ENCODE data around the gene PELI2.

The PELI2 gene

DNA sequence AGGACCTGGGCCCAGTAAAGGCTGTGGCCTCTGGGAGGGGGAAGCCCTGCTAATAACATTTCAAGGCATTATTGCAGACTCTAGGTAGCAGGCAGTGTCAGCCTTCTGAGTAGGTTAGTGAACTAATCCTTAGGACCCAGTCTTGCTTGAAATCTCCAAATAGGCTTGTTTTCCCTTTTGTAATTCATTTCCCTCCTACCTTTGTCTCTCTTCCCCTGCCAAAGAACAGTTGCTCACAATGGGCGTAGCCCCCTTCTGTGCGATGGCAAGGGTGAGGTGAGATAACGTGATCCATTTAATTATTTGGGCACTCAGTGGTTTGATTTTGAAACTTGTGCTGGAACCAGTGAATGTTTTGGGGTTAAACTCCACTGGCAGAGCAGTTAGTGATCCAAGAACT is 10.9 kb downstream of the PELI2 start:
- Mint-ChIP-seq H3K4me3 (no peak overlapping the region), H3K36me3 (ENCODE audit: low read depth) (no peaks in the 10 kb centered on the region), H3K9me3 (no peaks in the 10 kb centered on the region), H3K27ac (no peak overlapping the region), H3K4me1 (ENCODE audit: low read depth) (peaks cover 45% of the 10 kb centered on the region), H3K27me3 (peaks cover 6% of the 10 kb centered on the region)
- no peak for DNase-seq

DNA sequence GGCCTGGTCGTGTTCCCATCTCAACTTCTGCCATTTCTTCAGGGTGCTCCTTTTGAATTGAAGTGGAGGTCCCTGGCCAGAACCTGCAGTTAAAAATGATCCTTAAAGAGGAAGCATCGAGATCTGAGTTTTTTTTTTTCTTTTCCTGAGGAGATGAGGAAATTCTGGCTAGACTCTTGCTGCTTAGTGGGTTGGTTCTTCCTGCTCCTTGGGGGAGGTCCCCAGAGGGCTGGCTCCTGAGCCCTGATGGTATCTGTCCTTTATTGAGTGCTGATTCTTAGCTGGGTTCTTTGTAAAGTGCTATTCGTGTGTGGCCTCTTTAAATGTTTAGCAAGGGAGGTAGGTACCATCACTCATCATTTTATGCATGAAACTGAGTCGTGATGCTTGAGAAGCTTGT is 11.7 kb downstream of the PELI2 start:
- Mint-ChIP-seq H3K27me3 (peaks cover 6% of the 10 kb centered on the region), H3K4me3 (no peak overlapping the region), H3K27ac (peak overlapping the region; percentile 11), H3K36me3 (ENCODE audit: low read depth) (no peaks in the 10 kb centered on the region), H3K4me1 (ENCODE audit: low read depth) (peaks cover 45% of the 10 kb centered on the region), H3K9me3 (no peaks in the 10 kb centered on the region)
- DNase-seq: no peak

DNA sequence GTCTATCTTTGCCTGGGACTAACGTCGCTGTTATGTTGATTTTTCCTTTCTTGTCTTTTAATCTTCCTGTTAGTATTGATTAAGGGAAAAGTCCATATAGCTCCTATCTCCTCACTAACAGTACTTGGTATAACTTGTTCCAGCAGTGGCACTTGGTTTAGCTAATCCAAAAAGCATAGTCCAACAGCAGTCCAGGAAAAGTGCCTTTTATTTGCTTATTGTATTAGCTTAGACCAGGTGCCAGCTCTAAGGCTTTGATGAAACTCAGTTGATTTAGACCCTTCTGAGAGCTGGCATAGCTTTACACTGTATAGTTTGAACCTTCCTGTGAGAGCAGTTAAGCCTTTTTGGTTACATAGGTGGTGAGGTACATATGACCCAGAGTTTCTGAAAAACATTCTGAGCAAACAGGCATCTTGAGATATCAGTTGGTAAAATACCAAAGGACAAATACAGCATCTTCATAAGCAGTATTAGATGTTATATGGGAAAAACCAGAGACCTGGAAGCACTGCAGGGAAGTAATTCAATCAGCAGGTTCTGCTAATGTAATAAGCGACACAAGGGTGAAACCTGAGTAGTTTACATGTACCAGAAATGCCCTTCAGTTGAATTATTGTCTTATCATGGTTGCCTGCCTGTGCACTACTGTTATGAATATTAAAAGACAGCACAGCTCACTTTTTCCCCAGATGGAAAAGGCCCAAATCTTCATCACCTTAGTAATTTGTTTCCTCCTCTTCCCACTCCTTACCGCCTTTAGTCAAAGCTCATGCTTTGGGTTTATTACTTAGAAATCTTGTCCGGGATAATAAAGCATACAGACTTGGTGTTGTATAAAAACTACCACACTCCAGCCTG is 13.0 kb downstream of the PELI2 start:
- Mint-ChIP-seq H3K36me3 (ENCODE audit: low read depth) (no peaks in the 10 kb centered on the region), H3K27me3 (peaks cover 11% of the 10 kb centered on the region), H3K4me3 (peak overlapping the region; percentile 51), H3K9me3 (no peaks in the 10 kb centered on the region), H3K27ac (peak overlapping the region; percentile 77), H3K4me1 (ENCODE audit: low read depth) (peaks cover 47% of the 10 kb centered on the region)
- no peak for DNase-seq

DNA sequence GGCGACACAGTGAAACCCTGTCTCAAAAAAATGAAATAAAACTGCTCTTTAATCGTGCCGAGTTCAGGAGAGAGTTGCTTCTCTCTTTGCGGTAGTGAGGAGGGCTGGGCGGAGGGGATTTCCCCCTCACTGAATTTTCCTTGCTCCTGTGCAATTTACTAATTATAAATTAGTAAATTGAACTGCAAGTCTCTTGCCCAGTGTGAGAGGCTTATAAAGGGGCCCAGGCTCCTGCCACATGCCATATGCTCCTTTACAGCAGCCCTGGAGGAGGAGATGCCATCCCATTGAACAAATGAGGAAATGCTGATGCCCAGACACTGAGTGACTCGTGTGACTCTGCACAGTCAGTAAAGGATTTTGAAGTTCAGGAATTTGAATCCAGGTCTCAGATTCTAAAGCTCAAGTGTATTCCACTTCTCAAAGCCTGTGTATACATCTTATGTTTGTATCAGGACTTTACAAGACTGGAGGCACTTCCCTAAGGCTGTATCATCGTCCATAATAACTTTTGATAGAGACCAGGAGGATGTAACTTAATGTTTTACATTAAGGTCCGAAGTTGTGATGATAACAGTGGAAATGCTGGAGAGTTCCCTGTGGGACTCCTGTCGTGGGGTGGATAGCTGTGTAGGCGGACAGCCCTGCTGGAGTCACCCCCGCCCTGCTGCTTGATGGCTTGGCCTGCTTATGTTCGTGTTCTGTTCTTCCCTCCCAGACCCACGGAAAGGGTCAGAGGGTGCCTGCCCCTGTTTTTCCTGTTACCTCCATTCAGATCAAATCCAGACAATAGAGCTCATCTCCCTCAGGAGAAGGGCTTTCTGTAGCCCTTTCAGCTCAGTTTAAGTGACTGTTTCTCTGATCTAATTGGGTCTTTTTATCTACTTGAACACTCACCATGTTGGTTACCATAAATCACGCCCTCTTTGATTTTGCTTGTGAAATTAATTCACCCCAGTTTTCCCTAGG is 13.9 kb downstream of the PELI2 start:
- Mint-ChIP-seq H3K27ac (peak overlapping the region; percentile 77), H3K4me1 (ENCODE audit: low read depth) (peaks cover 45% of the 10 kb centered on the region), H3K27me3 (peaks cover 11% of the 10 kb centered on the region), H3K4me3 (peak overlapping the region; percentile 51), H3K9me3 (no peaks in the 10 kb centered on the region), H3K36me3 (ENCODE audit: low read depth) (no peaks in the 10 kb centered on the region)
- DNase-seq: no peak

DNA sequence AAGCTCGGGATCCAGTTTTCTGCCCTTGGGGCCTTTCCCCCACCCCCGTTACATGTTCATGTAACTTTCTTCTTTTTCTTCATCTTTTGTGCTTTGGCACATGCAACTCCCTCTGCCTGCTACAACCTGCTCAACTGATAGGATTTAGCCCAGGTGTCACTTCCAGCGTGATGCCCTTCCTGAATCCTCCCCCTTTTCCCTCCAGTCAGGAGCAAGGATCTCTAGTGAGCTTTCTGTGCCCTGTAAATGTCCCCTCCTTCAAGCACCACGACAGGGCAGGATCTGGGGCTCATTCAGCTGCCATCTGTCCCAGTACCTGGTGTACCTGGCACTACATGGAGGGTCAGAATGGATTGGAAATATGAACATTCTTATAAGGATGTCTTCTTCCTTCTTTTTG is 15.3 kb downstream of the PELI2 start:
- Mint-ChIP-seq H3K27ac (no peak overlapping the region), H3K9me3 (no peaks in the 10 kb centered on the region), H3K4me1 (ENCODE audit: low read depth) (peaks cover 48% of the 10 kb centered on the region), H3K4me3 (no peak overlapping the region), H3K36me3 (ENCODE audit: low read depth) (no peaks in the 10 kb centered on the region), H3K27me3 (peaks cover 17% of the 10 kb centered on the region)
- no peak for DNase-seq

DNA sequence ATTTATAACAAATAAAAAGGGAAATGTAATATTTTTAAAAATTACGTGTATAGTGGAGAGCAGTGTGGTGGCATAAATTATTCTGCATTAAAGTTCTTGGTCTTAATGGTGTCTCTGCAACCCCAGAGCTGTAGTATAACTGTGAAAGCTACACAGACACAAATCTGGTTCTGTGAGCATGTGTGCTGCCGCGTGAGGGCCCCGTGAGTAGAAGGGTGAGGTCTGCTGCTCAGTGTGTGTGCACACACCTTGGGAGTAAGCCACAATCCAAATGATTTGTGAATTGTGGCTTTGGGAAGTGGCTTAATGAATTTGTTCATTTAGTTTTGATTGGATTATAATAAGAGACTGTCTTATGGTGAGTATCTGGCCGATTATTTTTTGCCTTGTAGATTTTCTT is 16.8 kb downstream of the PELI2 start:
- Mint-ChIP-seq H3K9me3 (no peaks in the 10 kb centered on the region), H3K4me3 (no peak overlapping the region), H3K27ac (no peak overlapping the region), H3K36me3 (ENCODE audit: low read depth) (no peaks in the 10 kb centered on the region), H3K4me1 (ENCODE audit: low read depth) (peaks cover 43% of the 10 kb centered on the region), H3K27me3 (peaks cover 16% of the 10 kb centered on the region)
- DNase-seq: no peak

DNA sequence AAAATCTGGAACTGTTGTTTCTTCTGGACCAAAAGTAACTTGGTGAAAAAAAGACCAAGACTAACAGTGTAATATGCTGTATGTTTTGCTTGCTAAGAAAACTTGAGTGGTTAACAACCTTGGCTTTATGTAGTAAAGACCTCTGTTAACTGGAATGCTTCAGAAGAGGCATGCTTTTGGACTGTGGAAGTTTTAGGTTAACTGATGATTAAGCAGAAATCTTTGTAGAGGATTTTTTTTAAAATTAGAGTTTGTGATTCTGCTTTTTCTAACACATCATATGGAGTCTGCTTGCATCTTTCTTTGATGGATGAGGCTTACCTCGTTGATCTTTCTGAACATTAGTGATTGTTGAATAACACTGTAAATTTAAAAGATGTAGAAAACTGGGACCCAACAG is 17.5 kb downstream of the PELI2 start:
- no peak for DNase-seq
- peaks cover 45% of the 10 kb centered on the region for H3K4me1 Mint-ChIP-seq (ENCODE audit: low read depth)
- no peak overlapping the region for H3K27ac Mint-ChIP-seq
- no peaks in the 10 kb centered on the region for H3K9me3 Mint-ChIP-seq
- H3K36me3 Mint-ChIP-seq (ENCODE audit: low read depth): no peaks in the 10 kb centered on the region
- no peak overlapping the region for H3K4me3 Mint-ChIP-seq
- peaks cover 14% of the 10 kb centered on the region for H3K27me3 Mint-ChIP-seq

DNA sequence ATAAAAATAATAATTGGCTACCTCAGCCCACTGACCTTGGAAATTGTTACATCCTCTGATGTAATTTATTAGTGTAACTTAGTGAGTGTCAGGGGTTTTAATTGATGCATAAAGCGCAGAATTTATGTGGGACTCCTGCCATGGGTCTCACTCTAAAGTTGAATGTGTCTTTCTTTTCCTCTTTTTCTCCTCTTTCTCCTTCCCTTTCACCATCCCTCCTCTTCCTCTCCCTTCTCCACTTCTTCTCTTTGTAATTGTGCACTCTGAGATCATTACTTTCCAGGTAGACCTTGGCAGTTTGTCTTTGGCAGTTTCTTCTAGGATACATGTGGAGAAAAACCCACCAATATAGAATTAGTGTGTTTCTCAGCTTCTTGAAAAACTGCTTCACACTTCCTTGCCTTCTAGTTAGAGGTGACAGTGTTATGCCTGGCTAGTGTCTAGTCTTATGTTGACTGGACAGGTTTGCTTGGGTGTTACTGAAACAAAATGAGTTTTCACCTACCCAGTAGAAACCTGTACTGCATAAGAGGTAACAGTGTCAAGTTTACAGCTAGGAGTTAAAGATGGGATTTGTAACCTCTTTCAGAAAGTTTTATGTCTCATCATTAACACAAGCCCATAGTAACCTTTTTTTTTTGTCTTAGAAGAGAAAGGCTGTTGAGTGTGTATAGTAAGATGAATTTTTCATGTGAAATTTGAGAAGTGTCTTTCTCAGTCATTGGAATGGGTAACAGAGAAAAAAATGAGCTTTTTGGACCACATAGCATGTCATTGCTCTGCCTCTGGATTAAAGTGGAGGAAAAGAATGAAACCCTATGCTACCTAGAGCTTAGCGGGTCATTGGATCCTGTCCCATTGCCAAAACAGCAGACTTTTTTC is 18.6 kb downstream of the PELI2 start:
- Mint-ChIP-seq H3K36me3 (ENCODE audit: low read depth) (no peaks in the 10 kb centered on the region), H3K27ac (no peak overlapping the region), H3K27me3 (peaks cover 14% of the 10 kb centered on the region), H3K4me1 (ENCODE audit: low read depth) (peaks cover 41% of the 10 kb centered on the region), H3K9me3 (no peaks in the 10 kb centered on the region), H3K4me3 (no peak overlapping the region)
- no peak for DNase-seq

DNA sequence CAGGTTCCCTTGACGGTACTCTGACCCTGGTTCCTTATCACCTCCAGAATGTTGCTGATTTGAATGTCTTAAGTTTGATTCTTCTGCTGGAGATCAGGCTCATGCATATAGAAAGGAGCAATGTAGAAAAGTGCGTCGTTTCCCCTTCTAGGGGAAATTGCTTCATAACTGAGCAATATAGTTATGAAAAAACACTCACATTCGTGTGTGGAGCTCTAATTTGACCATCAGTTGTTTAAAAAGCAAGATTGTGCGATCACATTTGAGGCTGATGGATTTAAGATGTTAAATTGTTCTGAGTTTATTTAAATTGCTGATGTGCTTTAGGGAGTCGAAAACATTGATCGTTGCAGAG is 19.2 kb downstream of the PELI2 start:
- no peak overlapping the region for H3K4me3 Mint-ChIP-seq
- H3K4me1 Mint-ChIP-seq (ENCODE audit: low read depth): peaks cover 35% of the 10 kb centered on the region
- no peak overlapping the region for H3K27ac Mint-ChIP-seq
- no peak for DNase-seq
- H3K36me3 Mint-ChIP-seq (ENCODE audit: low read depth): no peaks in the 10 kb centered on the region
- no peaks in the 10 kb centered on the region for H3K9me3 Mint-ChIP-seq
- H3K27me3 Mint-ChIP-seq: peaks cover 14% of the 10 kb centered on the region

DNA sequence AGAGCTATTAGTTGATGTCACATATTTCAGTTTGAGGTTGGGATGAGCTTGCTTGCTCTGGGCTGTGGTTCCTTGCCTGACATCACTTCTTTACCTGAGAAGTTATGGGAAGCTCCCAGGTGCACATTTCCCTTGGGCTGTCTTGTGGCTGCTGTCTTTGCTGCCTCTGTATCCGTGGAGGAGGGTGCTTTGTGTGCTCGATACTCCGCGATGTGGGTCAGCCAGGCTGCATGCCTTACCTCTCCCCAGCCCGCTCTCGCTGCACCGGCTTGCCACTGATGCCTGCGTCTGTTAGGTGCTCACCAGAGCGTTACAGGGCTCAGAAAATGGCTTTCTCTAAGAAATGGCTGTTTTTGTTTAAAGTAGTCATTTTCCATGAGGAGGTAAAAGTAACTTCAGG is 19.6 kb downstream of the PELI2 start:
- H3K27ac Mint-ChIP-seq: no peak overlapping the region
- H3K27me3 Mint-ChIP-seq: peaks cover 11% of the 10 kb centered on the region
- DNase-seq: no peak
- H3K9me3 Mint-ChIP-seq: no peaks in the 10 kb centered on the region
- no peaks in the 10 kb centered on the region for H3K36me3 Mint-ChIP-seq (ENCODE audit: low read depth)
- peaks cover 31% of the 10 kb centered on the region for H3K4me1 Mint-ChIP-seq (ENCODE audit: low read depth)
- H3K4me3 Mint-ChIP-seq: no peak overlapping the region

DNA sequence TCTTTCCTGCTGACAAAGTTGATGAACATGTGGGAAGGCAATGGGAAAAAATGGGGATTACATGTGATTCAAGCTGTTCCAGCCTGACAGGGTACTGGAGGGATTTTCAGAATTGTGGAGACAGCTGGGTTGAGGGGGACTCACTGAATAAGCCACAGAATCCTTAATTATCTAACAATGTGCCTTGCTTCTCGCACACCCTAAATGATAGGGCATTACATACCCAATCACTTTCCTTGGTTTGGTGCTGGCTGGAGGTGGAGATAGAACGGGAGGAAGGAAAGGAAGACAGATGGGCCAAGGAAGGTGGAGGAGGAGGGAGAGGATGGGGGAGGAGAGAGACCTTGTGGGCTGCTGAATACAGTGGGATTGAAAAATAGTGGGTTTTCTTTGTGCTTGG is 20.7 kb downstream of the PELI2 start:
- Mint-ChIP-seq H3K27me3 (peaks cover 11% of the 10 kb centered on the region), H3K27ac (no peak overlapping the region), H3K9me3 (no peaks in the 10 kb centered on the region), H3K4me1 (ENCODE audit: low read depth) (peaks cover 34% of the 10 kb centered on the region), H3K4me3 (no peak overlapping the region), H3K36me3 (ENCODE audit: low read depth) (no peaks in the 10 kb centered on the region)
- no peak for DNase-seq

DNA sequence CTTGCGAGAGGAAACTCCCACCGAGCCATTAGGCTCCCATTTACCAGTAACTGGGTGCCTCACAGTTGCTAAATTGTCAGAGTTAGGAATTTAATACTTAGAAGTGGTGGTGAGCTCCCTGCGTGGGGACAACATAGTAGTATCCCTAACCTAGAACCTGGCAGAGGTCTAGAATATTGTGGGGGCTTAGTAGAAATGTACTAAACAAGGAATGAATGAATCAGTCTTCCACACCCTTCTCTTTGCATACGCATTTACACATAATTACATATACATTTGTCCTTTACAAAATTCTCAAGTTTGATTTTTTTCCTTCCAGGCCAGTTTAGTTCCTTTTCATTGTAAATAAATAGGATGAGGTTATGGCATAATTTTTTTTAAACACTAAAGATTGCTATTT is 24.1 kb downstream of the PELI2 start:
- Mint-ChIP-seq H3K4me3 (no peak overlapping the region), H3K36me3 (ENCODE audit: low read depth) (no peaks in the 10 kb centered on the region), H3K4me1 (ENCODE audit: low read depth) (peaks cover 50% of the 10 kb centered on the region), H3K27ac (no peak overlapping the region), H3K9me3 (no peaks in the 10 kb centered on the region), H3K27me3 (peaks cover 6% of the 10 kb centered on the region)
- DNase-seq: no peak

DNA sequence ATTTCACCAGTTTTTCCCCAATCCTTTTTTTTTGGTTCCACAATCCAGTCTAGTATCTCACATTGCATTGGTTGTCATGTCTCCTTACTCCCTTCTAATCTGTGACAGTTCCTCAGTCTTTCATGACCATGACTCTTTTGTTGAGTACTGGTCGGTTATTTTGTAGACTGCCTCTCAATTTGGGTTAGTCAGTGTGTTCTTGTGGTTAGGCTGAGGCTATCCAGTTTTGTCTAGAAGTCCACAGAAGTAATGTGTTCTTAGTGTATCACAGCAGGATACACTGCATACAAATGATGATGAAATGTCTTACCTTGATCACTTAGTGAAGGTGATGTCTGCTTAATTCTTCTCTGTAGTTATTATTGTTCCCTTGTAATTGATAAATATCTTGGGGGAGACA is 24.8 kb downstream of the PELI2 start:
- H3K27me3 Mint-ChIP-seq: no peaks in the 10 kb centered on the region
- no peaks in the 10 kb centered on the region for H3K36me3 Mint-ChIP-seq (ENCODE audit: low read depth)
- H3K27ac Mint-ChIP-seq: no peak overlapping the region
- DNase-seq: no peak
- peaks cover 49% of the 10 kb centered on the region for H3K4me1 Mint-ChIP-seq (ENCODE audit: low read depth)
- H3K4me3 Mint-ChIP-seq: no peak overlapping the region
- H3K9me3 Mint-ChIP-seq: no peaks in the 10 kb centered on the region

DNA sequence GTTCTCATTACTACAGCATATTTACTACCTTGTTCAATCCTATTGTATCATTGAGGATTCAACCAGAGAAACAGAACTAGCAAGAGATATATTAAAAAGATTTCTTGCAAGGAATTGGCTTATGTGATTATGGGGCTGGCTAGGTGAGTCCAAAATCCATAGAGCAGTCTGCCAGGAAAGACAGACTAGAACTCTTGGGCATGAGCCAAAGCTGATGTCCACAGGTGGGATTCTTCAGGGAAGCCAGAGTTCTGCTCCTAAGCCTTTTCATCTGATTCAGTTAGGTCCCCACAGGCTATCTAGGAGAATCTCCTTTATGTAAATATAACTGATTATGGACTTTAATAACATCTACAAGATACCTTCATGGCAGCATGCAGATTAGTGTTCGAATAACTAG is 26.0 kb downstream of the PELI2 start:
- Mint-ChIP-seq H3K4me1 (ENCODE audit: low read depth) (peaks cover 56% of the 10 kb centered on the region), H3K4me3 (no peak overlapping the region), H3K9me3 (no peaks in the 10 kb centered on the region), H3K27ac (no peak overlapping the region), H3K27me3 (no peaks in the 10 kb centered on the region), H3K36me3 (ENCODE audit: low read depth) (no peaks in the 10 kb centered on the region)
- DNase-seq: no peak

Data from activated T-cell treated with anti-CD3 and anti-CD28 coated beads, Interleukin-2, amount 50 U/mL, for 24 hours (primary cell).